Activated CD4-positive, alpha-beta T cell treated with anti-CD3 and anti-CD28 coated beads, Interleukin-2, amount 50 U/mL, for 4 hours (primary cell): ENCODE measurements around the gene ERN1.
A peak's percentile ranks its signal among the peaks of the same experiment; 100 is the strongest.

Experiments
- DNase-seq, 2 experiments: peaks; one replicate each; pipeline ENCODE4 v3.0.0-alpha.2; 2020

Gene ERN1

DNA sequence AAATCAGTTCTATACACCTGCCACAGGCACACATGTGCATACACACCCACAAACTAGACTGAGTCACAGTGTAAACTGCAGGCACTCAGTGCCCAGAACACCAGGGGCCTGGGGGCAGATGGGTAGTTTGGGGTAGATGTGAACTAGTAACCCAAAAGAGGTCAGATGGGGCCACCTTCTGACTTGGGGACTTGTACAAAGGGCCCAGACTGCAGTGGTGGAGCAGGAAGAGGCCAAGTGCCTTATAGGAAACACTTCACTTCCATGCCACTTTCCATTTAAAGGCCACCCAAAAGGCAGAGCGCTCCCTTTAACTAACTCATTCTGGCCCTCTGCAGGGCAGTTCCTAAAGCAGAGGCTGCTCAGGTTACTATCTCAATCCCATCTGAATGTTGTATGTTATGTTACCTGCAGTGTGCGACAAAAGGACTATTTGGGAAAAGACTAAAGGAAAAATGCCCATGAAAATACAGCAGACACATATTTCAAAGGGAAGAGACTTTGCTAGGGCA lies 27.8 kb upstream of the ERN1 start:
- DNase-seq = no peak

DNA sequence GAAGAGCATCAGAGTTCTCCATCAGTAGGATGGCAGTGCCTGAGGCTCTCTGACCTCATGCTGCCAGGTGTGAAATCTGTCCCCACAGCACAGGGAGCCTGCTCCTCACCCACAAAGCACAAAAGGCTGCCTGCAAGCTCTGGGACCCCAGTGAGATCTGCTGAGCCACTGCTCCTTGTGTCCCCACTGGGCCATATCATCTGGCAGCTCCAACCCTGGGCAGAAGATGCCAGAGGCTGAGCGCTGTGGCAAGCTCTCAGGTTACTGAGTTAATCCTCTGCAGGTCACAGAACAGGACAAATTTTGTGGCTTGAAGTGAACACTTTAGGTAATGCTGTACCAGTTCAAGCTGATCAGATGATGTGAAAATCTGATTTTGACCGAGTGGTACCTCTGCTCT lies 26.7 kb upstream of the ERN1 start:
- DNase-seq = no peak

DNA sequence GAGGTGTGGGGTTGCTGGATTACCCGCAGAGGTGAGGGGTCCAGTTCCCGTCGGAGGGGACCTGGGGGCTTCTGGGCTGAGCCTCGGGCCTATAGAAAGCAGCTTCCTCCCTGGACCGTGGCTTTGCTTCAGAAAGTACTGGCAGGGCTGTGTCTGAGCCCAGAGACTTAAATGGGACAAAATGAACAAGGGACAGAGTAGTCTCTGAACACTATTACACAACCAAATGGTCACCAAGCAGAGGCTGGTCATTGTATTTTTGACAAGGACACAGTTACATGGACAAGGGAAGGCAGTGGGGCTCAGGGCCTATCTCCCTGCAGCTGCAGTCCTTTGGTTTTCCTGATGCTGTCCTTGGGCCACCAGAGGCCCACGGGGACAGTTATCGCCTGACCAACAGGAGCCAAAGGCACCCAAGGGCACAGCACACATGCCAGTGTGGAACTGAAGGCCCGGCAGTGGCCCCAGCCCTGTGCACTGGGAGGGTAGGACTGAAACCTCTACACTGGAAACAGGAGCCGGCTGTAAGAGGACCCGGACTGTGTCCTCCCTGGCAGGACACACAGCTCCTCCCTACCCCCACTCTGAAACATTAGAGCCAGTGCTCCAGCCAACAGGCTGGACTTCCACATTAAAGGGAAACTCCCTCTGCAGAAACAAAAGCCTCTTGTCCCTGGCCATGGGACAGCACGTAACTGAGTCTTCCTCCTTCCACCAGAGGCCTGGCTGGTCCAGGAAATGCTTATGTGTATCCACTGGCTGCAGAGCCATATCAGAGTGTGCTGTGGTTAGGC lies 26.0 kb upstream of the ERN1 start:
- no peak for DNase-seq

DNA sequence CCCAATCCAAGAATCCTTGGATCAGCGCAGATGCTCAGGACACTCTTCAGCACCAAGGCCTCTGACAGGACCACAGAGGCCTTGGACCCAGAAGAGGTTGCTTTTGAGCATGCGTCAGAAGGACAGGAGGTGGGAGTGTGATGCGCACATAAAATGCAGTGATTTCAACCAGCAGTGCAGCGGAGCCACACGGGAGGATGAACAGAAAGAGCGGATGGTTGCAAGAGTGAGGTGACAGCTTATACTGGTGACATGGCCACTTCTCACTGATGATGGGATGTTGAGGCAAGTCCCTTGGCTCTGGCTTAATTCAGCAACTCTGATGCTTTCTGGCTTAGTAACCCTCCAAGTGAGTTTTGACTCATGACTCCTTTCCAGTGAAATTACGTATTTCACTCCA lies 25.2 kb upstream of the ERN1 start:
- DNase-seq = no peak

DNA sequence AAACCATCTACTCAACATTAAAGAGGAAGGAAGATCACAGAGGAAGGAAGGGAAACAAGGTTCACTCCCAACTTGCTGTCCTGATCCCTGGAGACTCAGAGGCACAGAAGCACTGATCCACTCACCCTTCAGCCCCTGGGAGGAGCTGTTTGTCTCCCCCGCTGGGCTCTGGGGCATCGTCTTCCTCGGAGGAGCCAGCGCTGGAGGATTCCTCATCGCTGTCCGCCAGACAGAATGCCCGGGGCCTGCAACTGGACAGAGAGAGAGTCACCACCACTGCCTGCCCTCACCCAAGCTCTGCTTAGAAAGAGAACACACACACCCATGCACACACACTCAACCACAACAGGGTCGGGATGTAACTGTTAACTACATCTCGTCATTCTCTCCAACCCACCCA lies 24.8 kb upstream of the ERN1 start:
- no peak for DNase-seq

DNA sequence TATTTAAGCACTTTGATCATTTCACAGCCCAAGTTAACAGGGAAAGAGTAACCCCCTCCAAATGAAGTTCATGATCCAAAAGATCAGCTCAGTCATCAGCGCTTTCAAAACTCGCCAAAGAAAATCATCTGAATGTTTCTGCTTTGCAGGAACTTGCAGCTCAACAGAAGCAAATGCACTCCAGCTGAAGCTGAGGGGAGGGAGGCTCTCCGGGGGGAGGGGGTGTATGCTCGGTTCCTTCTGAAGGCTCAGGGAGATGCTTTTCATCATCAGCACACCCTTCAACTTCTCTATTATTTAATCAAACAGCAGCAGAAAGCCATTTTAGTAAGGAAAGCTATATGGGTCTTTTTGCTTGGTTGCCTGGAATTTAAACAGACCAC lies 24.4 kb upstream of the ERN1 start:
- DNase-seq = no peak

DNA sequence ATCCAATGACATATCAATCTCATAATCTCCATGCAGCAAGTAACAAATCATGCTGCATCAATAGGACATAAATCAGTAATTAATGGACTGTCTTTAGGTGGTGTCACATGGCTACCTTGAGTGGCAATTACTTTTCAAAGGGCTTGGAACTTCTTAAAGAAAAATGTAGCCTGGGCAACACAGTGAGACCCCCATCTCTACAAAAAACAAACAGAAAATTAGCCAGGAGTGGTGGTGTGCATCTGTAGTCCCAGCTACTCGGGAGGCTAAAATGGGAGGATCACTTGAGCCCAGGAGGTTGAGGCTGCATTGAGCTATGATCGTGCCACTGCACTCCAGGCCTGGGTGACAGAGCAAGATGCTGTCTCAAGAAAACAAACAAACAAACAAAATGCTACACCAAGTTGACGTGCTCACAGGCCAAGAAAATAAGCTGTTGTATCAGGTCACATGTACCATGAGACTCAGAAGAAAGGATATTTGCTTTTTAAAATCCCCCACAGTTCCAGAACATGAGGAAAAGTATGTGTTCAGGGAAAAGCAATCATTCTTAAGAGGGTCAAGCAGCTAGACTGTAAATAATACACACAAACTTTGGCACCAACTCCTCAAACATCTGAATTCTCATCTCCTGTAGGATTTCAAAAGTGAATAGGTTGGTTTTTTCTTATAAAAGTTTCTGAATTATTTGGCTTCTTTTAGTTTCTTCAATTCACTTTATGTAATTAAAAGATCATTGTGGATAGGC lies 23.8 kb upstream of the ERN1 start:
- no peak for DNase-seq

DNA sequence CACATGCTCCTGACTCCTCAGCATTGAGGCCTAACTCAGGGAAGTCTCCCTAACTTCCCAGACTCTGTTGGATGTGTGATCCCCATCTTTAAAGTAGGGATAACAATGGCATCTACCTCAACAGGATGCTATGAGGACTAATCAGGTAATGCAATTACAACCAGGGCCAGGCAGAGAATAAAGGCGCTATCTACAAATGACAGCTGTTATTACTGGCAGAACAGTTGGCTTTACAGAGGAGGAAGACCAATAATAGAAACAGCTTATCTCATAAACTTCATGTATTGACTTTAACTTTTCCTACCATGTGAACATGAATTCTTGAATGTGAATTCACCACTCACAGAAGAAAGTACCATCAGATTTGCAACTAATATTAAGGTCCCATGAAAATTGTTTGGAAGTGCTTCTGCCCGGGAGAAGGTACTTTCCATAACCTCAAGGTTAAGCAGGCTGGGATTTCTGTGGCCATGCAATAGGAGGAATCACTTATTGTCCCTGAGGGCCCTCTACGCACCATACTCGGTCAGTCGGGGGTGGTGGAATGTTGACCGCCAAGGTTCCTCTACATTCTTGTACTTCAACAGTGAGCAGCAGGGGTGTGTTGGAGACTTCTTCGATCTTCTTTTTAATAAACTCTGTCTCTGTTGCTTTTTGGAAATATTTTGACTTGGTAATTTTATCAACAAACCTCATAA lies 22.6 kb upstream of the ERN1 start:
- no peak for DNase-seq

DNA sequence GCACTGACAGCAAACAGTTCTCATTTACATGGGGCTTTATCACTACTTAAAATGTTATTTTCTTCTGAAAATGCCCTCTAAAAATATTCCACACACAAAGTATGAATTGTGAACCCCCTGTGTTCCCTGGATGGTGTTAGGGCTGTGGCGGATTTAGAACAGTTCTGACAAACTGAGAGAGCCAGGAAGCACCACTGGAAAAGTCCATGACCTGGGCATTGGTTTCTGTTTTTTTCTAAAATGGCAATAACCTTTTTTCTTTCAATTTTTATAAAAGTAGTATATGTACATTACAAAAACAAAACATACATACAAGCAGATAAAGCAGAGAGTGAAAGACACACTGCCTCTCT lies 21.0 kb upstream of the ERN1 start:
- no peak for DNase-seq

DNA sequence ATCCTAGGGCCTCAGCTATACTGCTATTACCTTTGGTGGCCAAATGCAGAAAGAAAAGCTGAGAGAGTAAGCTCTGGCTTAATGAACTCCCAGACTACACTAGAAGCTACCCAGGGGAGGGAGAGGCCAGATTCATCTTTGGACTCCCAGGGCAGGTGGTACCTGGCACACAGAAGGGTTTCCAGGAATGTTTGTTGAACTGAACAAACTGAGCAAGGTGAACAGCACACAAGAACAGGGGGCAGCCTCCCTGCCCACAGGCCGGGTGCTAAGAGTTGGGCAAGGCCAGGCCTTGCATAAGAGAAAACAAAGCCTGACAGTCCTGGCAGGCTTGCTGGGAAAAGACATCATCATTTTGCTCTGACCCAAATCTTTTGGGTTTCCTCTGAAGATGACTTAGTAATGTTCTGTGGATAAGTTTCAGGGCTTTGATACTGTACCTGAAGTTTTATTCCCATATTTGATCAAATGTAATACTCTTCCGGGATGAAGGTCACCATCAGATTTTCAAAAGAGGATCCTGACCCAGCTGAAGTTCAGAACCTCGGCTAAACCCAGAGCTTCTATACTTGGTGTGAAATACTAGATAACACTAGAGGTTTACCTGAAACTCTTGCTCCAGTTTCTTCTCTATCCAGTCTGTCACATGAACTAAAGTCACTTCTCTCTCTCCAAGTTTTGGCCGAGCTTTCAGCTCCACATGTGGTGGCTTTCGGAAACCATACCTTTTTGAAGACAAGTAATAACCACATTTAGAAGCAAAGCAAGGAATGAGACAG lies 20.5 kb upstream of the ERN1 start:
- no peak for DNase-seq

DNA sequence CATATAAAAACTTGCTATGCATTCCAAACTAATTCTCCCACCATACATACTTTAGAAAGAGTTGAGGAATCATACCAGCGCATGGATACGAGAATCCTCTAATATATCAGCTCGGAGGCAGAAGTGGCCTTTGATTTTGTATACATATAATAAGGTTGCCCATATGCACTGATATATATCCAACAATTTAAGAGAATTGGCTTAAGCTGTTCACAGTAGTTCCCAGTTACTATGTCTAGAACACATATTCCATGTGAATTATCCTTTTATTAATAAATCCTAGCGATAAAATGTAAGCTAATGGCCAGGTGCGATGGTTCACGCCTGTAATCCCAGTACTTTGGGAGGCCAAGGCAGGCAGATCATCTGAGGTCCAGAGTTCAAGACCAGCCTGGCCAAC lies 19.3 kb upstream of the ERN1 start:
- DNase-seq = no peak

DNA sequence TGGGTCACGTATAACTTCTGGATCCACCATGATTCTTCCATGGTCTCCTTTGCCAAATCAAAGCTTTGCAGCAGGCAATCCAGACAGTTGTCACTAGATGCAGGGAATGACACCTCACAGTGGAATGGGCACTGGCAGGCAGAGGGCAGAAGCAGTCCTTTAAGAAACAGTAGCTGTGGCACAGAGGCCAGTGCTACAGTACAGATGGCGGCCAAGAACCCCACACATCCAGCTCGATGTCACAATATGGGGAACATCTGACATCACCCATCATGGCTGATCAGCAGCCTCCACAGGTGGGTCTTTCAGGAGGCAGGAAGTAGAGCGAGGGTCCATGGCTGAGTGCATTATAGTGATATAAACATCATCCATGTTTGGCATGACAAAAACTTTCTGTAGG lies 18.8 kb upstream of the ERN1 start:
- no peak for DNase-seq

DNA sequence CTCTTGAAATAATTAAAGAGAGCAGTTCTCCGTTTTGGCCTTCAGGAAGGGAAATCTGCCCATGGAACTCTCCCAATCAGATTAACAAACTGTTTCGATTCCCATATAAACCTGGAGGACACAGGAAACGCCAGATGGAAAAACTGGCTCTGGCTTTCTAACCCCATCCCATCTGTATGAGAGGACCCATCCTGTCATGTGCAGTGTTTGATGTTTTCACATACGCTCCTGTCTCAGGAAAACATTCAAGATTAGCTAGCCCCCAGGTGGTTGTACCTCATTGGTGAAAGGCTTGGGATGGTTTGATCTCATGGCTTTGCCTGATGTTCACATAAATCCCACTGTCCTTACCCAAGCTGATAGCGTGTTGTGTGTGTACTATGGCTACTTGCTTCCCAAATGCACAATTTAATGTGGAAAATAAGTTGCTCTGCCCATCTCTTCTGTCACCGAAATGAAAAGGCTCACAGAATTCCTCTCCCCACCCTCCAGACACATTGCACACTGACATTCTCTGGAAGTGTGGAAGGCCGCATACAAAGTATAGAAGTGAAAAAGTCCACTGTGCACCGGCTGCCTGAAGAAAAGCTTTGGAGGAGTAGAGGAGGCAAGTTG lies 18.2 kb upstream of the ERN1 start:
- no peak for DNase-seq

DNA sequence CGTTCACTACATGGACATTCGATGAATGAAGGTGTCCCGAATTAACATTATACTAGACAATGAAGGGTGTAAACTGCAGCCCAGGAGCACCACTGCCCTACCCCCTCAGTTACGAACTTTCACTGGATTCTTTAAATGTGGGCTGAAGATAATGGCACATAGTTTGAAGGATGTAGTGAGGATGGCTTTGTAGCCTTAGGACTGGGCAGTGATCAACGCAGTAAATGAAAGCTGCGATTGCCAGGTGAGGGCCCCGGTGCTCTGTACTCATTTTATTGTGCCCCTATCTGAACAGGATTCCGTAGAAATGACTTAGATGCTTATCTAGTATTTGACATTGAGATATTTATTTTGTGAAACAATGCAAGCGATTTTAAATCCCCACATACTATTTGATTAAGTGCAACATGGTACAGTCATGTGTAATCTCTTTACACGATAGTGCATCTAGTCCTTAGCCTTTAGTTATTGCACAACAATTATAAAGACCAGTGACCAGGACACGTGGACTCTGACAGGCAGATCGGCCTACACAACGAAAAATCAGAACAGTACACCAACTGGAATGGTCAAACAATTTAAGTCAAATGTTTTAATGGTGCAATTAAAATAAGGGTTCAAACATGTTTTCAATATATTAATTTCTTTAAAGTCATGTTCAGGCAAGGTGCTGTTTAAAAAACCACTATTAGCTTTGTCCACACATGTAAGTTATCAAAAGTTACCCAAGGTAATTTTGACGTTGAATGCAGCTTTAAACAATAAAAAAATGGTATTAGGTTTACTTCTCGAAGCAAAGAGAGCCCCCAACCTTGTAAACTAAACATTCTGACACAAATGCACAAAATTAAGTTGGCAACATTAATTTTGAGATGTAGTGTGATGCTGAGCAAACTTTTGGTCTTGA lies 17.4 kb upstream of the ERN1 start:
- no peak for DNase-seq

DNA sequence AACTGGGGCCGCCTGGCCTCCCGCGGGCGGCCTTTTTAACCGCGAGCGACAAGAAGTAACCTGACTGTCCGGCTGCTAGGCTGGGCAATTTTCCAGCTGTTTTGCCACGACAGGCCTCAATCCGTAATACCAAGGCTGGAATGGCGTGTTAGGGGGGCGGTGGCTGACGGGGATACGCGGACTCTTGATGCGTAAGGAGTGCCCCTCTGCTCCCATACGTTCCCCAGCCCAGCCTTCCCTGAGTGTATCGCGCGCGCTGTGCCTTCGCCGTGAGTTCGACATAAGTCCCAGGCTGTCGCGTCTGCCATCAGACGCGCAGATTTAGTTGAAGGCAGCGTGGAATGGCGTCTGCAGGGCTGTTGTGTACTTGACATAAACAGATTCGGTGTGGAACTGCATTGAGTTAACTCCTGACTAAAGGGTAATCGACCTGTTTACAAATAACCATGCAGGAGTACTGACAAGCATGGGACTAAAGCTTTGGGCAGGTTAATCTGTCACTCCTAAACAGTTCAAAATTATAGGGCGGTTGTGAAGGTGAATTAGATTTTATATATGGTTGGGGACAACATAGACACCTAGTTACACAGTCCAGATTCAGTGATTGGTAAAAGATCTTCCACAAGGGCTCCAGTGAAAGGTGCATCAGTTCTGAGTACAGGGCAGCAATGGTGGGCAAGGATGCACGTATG lies 16.6 kb upstream of the ERN1 start:
- peak; percentile 39 to 40 for DNase-seq

DNA sequence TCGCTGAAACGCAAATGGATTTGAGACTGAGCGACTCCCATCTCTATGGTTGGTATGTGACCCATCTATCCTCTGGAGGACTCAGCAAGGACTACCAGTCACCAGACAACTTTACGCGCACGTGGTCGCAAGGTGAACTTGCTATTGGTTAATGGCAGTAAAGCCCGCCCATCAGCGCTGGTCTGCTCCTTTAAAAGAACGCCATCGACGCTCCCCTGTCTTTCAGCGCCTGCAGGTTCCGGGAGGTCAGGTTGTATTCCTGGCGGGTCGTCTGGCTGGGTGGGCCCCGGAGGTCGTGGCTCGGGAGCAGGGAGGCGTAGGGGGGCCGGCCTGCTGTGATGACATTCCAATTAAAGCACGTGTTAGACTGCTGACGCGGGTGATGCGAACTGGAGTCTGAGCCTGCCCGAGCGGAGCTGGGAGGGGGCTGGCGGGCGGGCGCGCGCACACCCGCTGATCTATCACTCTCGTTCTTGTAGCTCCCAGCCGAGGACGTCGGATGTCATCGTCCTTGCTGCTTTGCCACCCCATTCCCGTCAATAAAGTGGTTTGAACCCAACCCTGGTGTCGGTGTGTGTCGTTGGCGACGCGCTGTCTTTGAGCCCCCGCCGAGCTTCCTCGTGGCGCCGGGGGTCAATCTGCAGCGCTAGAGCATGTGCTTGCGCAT lies 15.9 kb upstream of the ERN1 start:
- peak; percentile 93 to 95 for DNase-seq

DNA sequence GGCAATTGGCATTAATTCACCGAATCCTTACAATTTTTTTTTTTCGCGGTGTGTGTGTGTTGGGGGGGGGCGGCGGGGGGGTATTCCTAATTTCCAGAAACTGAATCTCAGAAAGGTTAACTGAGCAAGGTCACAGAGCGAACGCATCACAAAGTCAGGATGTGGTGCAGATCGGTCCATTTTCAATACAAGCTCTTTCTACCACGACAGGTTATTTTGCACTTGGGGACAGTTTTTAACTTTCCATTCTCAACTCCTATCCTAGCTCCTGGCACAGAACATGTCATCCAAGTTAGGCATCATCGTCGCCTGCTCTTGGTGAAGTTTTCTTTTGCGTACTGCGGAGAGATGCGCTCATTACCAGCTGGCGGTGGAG lies 15.4 kb upstream of the ERN1 start:
- DNase-seq = no peak

DNA sequence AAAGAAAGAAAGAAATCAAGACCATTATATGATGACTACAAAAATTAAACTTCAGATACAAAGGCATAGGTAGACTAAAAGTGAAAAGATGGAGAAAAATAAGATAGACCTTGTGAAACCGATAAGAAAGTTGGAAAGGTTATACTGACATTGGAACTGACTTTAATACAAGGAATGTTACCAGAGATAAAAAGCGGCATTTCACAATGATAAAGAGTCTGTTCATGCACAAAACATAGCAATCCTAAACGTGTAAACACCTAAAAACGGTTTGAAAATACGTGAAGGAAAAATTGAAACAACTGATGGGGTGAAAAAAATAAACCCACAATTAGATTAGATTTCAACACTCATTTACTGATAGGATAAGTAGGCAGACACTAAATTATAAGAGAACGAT lies 9.6 kb upstream of the ERN1 start:
- DNase-seq = no peak

DNA sequence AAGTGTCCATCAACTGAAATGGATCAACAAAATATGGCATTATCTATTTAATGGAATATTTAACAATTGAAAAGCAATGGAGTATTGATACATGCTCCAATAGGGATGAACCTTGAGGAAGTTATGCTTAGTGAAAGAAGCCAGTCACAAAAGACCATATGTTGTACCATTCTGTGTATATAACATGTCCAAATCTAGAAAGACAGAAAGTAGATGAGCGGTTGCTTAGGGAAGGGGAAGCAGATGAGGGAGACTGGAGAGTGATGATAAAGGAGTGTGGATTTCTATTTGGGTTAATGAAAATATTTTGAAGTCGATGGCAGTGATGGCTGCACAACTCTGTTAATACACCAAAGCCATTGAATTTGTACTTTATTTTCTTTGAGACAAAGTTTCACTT lies 8.5 kb upstream of the ERN1 start:
- DNase-seq = no peak

DNA sequence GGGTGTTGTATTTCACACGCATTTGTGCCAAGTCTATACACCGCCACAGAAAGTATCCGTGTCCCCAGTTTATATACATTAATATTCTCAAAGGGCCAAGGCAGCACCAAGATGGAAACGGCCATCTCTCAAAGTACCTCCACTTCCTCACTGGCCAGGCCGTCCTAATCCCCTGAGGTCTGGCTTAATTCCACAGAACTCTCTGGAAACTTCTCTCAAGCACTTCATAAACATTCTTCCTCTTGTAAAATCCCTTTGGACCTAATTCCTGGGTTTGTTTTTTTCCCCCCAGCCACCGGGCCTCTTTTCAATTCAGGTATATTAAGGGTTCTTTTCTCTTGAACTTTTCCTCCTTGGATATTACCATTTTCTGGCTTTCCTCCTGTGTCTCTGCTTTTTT lies 5.1 kb upstream of the ERN1 start:
- no peak for DNase-seq
